ENCODE measurements around the gene KEAP1.

Gene KEAP1

DNA sequence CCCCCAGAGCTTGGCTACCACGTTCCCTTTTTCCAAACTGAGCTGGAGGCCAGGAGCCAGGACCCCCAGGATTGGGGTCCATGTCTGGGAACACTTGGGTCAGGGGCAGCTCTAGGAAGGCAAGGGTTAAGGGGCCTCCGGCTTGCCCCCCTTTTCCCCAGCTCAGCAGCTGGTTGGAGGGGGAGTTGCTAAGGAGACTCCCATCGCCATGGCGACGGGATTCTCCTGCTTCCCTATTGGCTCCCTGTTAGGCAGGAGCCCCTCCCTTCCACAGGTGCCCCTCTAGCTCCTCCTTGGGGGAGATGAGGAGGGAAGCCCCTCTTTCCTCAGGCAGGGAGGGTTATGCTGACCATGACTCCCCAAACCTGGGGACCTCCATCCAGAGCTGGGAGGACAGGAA is 48.9 kb downstream of the KEAP1 start:
- H3K36me3 ChIP-seq (ENCODE audit: low read length): no peaks in the 10 kb centered on the region

DNA sequence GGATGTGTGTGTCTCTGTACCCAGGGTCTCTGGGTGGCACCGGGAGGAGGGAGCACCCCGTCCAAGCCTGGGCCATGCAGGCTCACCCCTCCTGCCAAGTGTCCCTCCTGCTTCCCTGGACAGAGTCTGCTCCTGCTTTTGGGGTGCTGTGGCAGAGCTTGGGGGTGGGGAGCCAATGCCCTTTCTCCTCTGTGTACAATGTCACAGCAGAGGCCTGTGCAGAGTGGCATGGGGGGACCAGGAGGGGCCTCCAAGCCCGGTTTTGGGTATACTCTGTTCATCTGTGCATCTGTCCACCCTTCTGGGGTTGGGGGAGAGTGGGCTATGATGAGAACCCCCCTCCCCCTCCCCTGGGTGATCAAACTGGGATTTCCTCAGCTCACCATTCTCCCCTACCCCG is 49.3 kb downstream of the KEAP1 start:
- no peaks in the 10 kb centered on the region for H3K27me3 ChIP-seq (ENCODE audit: low read length)
- H3K9me3 ChIP-seq (ENCODE audit: insufficient read depth, low read length): no peaks in the 10 kb centered on the region
- no peak overlapping the region for H2AFZ ChIP-seq (ENCODE audit: low read depth, low read length, severe bottlenecking)
- no peak for TF ChIP-seq CTCF (IDR thresholded peaks at IDR 0.05; ENCODE audit: insufficient read depth, low read length, poor library complexity, severe bottlenecking)
- no peak for TF ChIP-seq EZH2phosphoT487 (conservative IDR thresholded peaks at IDR 0.05; ENCODE audit: low read length)
- H4K20me1 ChIP-seq (ENCODE audit: low read depth, low read length): no peaks in the 10 kb centered on the region
- no peak overlapping the region for H3K4me2 ChIP-seq (ENCODE audit: low read depth, low read length, poor library complexity, severe bottlenecking)
- no peaks in the 10 kb centered on the region for H3F3A ChIP-seq (ENCODE audit: insufficient read depth)
- H3K36me3 ChIP-seq (ENCODE audit: low read length): no peaks in the 10 kb centered on the region
- H3K27ac ChIP-seq (ENCODE audit: low read depth, low read length): no peak overlapping the region
- H3K9ac ChIP-seq (ENCODE audit: low read length): no peak overlapping the region
- no peak overlapping the region for H3K4me3 ChIP-seq (ENCODE audit: insufficient read depth, low read length, poor library complexity, severe bottlenecking)
- H3K9me2 ChIP-seq (replicated peaks; ENCODE audit: insufficient read depth, low read length): no peaks in the 10 kb centered on the region
- no peaks in the 10 kb centered on the region for H3K79me2 ChIP-seq (ENCODE audit: insufficient read depth, low read length)

More for the DNA sequence above, 48.9 kb downstream of the KEAP1 start:
- H3K27me3 ChIP-seq (ENCODE audit: low read length): no peaks in the 10 kb centered on the region
- H3K9ac ChIP-seq (ENCODE audit: low read length): no peak overlapping the region
- H3K4me3 ChIP-seq (ENCODE audit: insufficient read depth, low read length, poor library complexity, severe bottlenecking): no peak overlapping the region
- TF ChIP-seq CTCF (IDR thresholded peaks at IDR 0.05; ENCODE audit: insufficient read depth, low read length, poor library complexity, severe bottlenecking) (no peak), EZH2phosphoT487 (conservative IDR thresholded peaks at IDR 0.05; ENCODE audit: low read length) (no peak)
- H2AFZ ChIP-seq (ENCODE audit: low read depth, low read length, severe bottlenecking): no peak overlapping the region
- no peak overlapping the region for H3K4me2 ChIP-seq (ENCODE audit: low read depth, low read length, poor library complexity, severe bottlenecking)
- no peaks in the 10 kb centered on the region for H3K9me2 ChIP-seq (replicated peaks; ENCODE audit: insufficient read depth, low read length)
- no peak overlapping the region for H3K27ac ChIP-seq (ENCODE audit: low read depth, low read length)
- no peaks in the 10 kb centered on the region for H3K9me3 ChIP-seq (ENCODE audit: insufficient read depth, low read length)
- no peaks in the 10 kb centered on the region for H3F3A ChIP-seq (ENCODE audit: insufficient read depth)
- no peaks in the 10 kb centered on the region for H3K79me2 ChIP-seq (ENCODE audit: insufficient read depth, low read length)
- no peaks in the 10 kb centered on the region for H4K20me1 ChIP-seq (ENCODE audit: low read depth, low read length)

DNA sequence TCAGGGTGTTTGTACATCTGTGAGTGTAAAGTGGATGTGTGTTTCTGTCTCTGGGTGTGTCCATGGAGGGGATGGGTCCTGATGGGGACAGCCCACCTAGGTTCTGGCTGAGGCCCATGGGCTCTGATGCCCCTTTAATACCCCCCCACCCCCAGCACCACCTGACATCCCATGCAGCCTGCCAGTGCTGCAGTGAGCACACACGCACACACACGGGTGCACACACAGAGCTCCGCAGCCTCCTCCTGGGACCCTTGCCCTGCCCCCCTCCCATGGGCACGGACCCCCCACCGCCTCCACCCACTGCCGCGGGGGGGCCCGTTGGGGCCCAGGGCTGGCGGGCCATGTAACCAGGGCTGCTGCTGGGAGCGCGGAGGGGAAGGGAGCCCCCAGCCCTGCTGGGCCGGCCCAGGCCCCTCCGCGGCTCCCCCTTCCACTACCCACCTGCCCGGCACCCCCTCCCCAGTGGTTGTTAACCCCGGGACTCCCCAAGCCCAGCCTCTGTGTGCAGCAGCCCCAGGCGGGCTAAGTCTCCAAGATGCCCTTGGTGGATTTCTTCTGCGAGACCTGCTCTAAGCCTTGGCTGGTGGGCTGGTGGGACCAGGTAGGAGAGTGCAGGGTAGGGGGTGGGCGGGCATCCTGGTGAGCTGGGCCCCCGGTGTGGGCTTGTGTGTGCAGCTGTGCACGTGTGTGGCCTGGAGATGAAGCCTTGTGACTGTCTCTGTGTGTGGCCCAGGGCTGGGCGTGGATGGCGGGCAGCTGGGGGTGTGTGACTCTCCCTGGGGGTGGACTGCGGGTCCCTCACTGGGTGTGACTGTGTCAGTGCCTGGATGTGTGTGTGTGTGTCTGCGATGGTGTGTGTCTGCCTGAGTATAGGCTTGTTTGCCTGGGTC is 50.2 kb downstream of the KEAP1 start:
- no peak overlapping the region for H3K9ac ChIP-seq (ENCODE audit: low read length)

More for the DNA sequence above, 50.2 kb downstream of the KEAP1 start:
- Histone ChIP-seq H4K20me1 (ENCODE audit: low read depth, low read length) (no peaks in the 10 kb centered on the region), H3K9me2 (replicated peaks; ENCODE audit: insufficient read depth, low read length) (no peaks in the 10 kb centered on the region), H2AFZ (ENCODE audit: low read depth, low read length, severe bottlenecking) (no peak overlapping the region), H3K36me3 (ENCODE audit: low read length) (no peaks in the 10 kb centered on the region), H3K27ac (ENCODE audit: low read depth, low read length) (no peak overlapping the region), H3K9me3 (ENCODE audit: insufficient read depth, low read length) (no peaks in the 10 kb centered on the region), H3K79me2 (ENCODE audit: insufficient read depth, low read length) (no peaks in the 10 kb centered on the region), H3K4me2 (ENCODE audit: low read depth, low read length, poor library complexity, severe bottlenecking) (no peak overlapping the region), H3K4me3 (ENCODE audit: insufficient read depth, low read length, poor library complexity, severe bottlenecking) (no peak overlapping the region), H3F3A (ENCODE audit: insufficient read depth) (no peaks in the 10 kb centered on the region), H3K27me3 (ENCODE audit: low read length) (no peaks in the 10 kb centered on the region)
- TF ChIP-seq CTCF (IDR thresholded peaks at IDR 0.05; ENCODE audit: insufficient read depth, low read length, poor library complexity, severe bottlenecking) (no peak), EZH2phosphoT487 (conservative IDR thresholded peaks at IDR 0.05; ENCODE audit: low read length) (no peak)
